MM.1S (cell line): Measurements from ENCODE around the gene LHPP.

ENCODE experiments used
- DNase-seq: peaks from one replicate; pipeline ENCODE4 v3.0.0-alpha.2; 2015
- H2AFZ ChIP-seq: fragments of 300-600 bp; sonication (generic); 2 replicates; pipeline ENCODE4 v1.6.0; 2016; ENCODE audit warnings: antibody characterized with exemption, low read length
- H3F3A ChIP-seq: fragments of 300-600 bp; sonication (generic); 2 replicates; pipeline ENCODE4 v1.6.1; 2016; ENCODE audit warnings: mild to moderate bottlenecking, antibody characterized with exemption, low read length, moderate library complexity, mixed read lengths; ENCODE audit not compliant: insufficient read depth
- H3K27ac ChIP-seq: fragments of 300-600 bp; sonication (generic); 2 replicates; pipeline ENCODE4 v1.5.1; 2016; ENCODE audit warnings: mild to moderate bottlenecking, low read length
- H3K27me3 ChIP-seq: fragments of 300-600 bp; sonication (generic); replicated peaks from 2 replicates; pipeline ENCODE4 v1.6.0; 2016; ENCODE audit warnings: low read length; ENCODE audit not compliant: insufficient read depth
- H3K36me3 ChIP-seq: fragments of 300-600 bp; sonication (generic); replicated peaks from 2 replicates; pipeline ENCODE4 v1.6.1; 2016; ENCODE audit warnings: mild to moderate bottlenecking, low read length, mixed read lengths; ENCODE audit not compliant: insufficient read depth
- H3K4me1 ChIP-seq: fragments of 300-600 bp; sonication (generic); 2 replicates; pipeline ENCODE4 v1.6.1; 2016; ENCODE audit warnings: low read length, mixed read lengths
- H3K4me2 ChIP-seq: fragments of 300-600 bp; sonication (generic); 2 replicates; pipeline ENCODE4 v1.6.0; 2016; ENCODE audit warnings: low read depth, low read length
- H3K4me3 ChIP-seq: fragments of 300-600 bp; sonication (generic); 2 replicates; pipeline ENCODE4 v1.5.1; 2016; ENCODE audit warnings: low read length, mixed read lengths
- H3K79me2 ChIP-seq: fragments of 300-600 bp; sonication (generic); 2 replicates; pipeline ENCODE4 v1.6.1; 2016; ENCODE audit warnings: mixed run types, low read length, mixed read lengths
- H3K9ac ChIP-seq: fragments of 300-600 bp; sonication (generic); 2 replicates; pipeline ENCODE4 v1.6.1; 2016; ENCODE audit warnings: low read length, mixed read lengths
- H3K9me2 ChIP-seq: fragments of 300-600 bp; sonication (generic); replicated peaks from 2 replicates; pipeline ENCODE4 v1.6.1; 2016; ENCODE audit warnings: mild to moderate bottlenecking, low read length, mixed read lengths; ENCODE audit not compliant: insufficient read depth
- H3K9me3 ChIP-seq: fragments of 300-600 bp; sonication (generic); replicated peaks from 2 replicates; pipeline ENCODE4 v1.6.1; 2016; ENCODE audit warnings: mild to moderate bottlenecking, low read length, mixed read lengths; ENCODE audit not compliant: insufficient read depth
- H4K20me1 ChIP-seq: fragments of 300-600 bp; sonication (generic); 2 replicates; pipeline ENCODE4 v1.6.1; 2016; ENCODE audit warnings: mild to moderate bottlenecking, low read length, moderate library complexity, mixed read lengths; ENCODE audit not compliant: insufficient read depth
- EZH2 ChIP-seq: fragments of 300-600 bp; sonication (generic); optimal IDR thresholded peaks from 2 replicates; pipeline ENCODE3; 2017; ENCODE audit warnings: low read depth, mild to moderate bottlenecking, antibody characterized with exemption, low read length, mixed read lengths
- EZH2phosphoT487 ChIP-seq: fragments of 300-600 bp; sonication (generic); IDR thresholded peaks from 2 replicates; pipeline ENCODE4 v1.6.1; 2018; ENCODE audit warnings: antibody characterized with exemption, low read length
- TF ChIP-seq, protein P1 (sequence below): fragments of 300-600 bp; sonication (generic); IDR thresholded peaks from 2 replicates; pipeline ENCODE4 v1.5.1; 2016; ENCODE audit warnings: antibody characterized with exemption, low read length, mixed read lengths

LHPP gene

DNA sequence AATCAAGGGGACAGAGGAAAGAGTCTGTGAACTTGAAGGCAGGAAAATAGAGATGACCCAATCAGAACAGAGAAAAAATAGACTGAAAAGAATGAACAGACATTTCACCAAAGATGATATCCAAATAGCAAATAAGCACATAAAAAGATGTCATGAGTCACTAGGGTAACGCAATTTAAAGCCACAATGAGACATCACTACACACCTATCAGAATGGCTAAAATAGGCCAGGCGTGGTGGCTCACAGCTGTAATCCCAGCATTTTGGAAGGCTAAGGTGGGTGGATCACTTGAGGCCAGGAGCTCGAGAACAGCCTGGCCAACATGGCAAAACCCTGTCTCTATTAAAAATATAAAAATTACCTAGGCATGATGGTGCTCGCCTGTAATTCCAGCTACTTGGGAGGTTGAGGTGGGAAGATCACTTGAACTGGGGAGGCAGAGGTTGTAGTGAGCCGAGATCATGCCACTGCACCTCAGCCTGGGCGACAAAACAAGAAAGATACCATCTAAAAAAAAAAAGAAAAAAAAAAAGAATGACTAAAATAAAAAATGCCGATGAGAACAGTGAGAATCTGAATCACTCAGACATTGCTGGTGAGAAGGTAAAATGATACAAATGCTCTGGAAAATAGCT is 100.9 kb downstream of the LHPP start:
- Histone ChIP-seq H3K27ac (no peak overlapping the region), H3K4me2 (no peak overlapping the region), H3K9me3 (no peaks in the 10 kb centered on the region), H3K4me3 (no peak overlapping the region), H4K20me1 (no peaks in the 10 kb centered on the region), H3K4me1 (no peaks in the 10 kb centered on the region), H3K9me2 (no peaks in the 10 kb centered on the region), H3K79me2 (no peaks in the 10 kb centered on the region), H3F3A (no peaks in the 10 kb centered on the region), H3K27me3 (peaks cover 5% of the 10 kb centered on the region; the same call in 1 of the 2 replicates), H3K36me3 (no peaks in the 10 kb centered on the region), H2AFZ (no peak overlapping the region), H3K9ac (no peak overlapping the region)
- TF ChIP-seq, protein P1, sequence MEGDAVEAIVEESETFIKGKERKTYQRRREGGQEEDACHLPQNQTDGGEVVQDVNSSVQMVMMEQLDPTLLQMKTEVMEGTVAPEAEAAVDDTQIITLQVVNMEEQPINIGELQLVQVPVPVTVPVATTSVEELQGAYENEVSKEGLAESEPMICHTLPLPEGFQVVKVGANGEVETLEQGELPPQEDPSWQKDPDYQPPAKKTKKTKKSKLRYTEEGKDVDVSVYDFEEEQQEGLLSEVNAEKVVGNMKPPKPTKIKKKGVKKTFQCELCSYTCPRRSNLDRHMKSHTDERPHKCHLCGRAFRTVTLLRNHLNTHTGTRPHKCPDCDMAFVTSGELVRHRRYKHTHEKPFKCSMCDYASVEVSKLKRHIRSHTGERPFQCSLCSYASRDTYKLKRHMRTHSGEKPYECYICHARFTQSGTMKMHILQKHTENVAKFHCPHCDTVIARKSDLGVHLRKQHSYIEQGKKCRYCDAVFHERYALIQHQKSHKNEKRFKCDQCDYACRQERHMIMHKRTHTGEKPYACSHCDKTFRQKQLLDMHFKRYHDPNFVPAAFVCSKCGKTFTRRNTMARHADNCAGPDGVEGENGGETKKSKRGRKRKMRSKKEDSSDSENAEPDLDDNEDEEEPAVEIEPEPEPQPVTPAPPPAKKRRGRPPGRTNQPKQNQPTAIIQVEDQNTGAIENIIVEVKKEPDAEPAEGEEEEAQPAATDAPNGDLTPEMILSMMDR: no peak
- no peak for TF ChIP-seq EZH2
- TF ChIP-seq EZH2phosphoT487: no peak
- DNase-seq: no peak

DNA sequence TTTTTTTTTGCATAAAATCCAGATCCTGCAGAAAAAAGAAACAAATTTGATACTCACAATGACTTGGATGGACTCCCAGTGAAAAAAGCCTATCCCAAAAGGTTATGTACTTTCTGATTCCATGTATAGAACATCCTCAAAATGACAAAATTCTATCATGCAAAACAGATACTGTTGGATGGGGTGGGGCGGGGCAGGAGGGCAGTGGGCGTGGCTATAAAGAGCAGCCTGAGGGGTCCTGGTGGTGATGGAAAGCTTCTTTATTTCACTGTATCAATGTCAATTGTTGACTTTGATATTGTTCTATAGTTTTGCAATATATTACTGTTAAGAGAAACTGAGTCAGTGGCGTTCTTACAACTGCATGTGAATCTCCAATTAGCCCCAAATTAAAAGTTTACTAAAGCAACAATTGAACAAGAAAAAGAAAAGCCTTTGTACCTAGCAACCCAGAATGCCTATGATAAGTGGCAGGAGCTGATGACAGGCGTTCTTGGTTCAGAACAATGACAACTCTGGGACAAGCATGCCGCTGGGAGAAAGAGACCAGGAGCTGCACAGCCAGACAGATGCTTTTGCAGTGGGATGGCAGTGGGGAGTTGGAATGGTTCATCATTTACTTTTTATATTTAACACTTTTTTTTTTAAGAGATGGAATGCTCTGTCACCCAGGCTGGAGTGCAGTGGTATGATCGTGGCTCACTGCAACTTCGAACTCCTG is 101.9 kb downstream of the LHPP start:
- no peaks in the 10 kb centered on the region for H3K36me3 ChIP-seq
- no peaks in the 10 kb centered on the region for H3K79me2 ChIP-seq
- peaks cover 5% of the 10 kb centered on the region; the same call in 1 of the 2 replicates for H3K27me3 ChIP-seq
- no peak overlapping the region for H3K9ac ChIP-seq
- no peaks in the 10 kb centered on the region for H3K4me1 ChIP-seq
- no peak overlapping the region for H2AFZ ChIP-seq
- no peaks in the 10 kb centered on the region for H3K9me3 ChIP-seq
- H3K4me2 ChIP-seq: no peak overlapping the region
- H3F3A ChIP-seq: no peaks in the 10 kb centered on the region
- H3K4me3 ChIP-seq: no peak overlapping the region
- no peak overlapping the region for H3K27ac ChIP-seq
- no peak for TF ChIP-seq EZH2
- no peak for DNase-seq
- H4K20me1 ChIP-seq: no peaks in the 10 kb centered on the region
- H3K9me2 ChIP-seq: no peaks in the 10 kb centered on the region

DNA sequence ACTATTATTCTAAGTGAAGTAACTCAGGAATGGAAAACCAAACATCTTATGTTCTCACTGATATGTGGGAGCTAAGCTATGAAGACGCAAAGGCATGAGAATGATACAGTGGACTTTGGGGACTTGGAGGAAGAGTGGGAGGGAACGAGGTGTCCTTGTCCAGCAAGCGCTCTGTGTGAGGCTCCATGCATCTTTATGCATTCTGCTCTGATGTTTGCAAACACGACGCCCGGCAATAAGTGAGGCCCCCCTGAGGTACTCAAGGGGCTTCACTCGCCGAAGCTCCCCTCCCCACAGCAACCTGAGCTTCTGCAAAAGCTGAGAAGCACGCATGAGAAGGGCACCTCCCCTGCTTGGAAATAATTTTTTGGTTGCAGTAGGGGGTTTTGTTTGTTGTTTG is 103.3 kb downstream of the LHPP start:
- peaks cover 5% of the 10 kb centered on the region; the same call in 1 of the 2 replicates for H3K27me3 ChIP-seq
- H3K79me2 ChIP-seq: no peaks in the 10 kb centered on the region
- TF ChIP-seq EZH2phosphoT487 (no peak), EZH2 (no peak)
- TF ChIP-seq, protein P1: no peak
- no peaks in the 10 kb centered on the region for H3F3A ChIP-seq
- DNase-seq: no peak
- no peaks in the 10 kb centered on the region for H3K4me1 ChIP-seq
- no peaks in the 10 kb centered on the region for H4K20me1 ChIP-seq
- H3K9me2 ChIP-seq: no peaks in the 10 kb centered on the region
- H3K4me2 ChIP-seq: no peak overlapping the region
- H3K4me3 ChIP-seq: no peak overlapping the region
- H3K36me3 ChIP-seq: no peaks in the 10 kb centered on the region
- H3K27ac ChIP-seq: no peak overlapping the region
- no peak overlapping the region for H2AFZ ChIP-seq
- H3K9ac ChIP-seq: no peak overlapping the region
- no peaks in the 10 kb centered on the region for H3K9me3 ChIP-seq
